MCF 10A (cell line): ENCODE results near the gene ASTN2. TPM values are rescaled to one million over a fixed set of nuclear protein-coding genes. Genes with fewer than 3 reads are reported as not detected.

Source experiments
- BruUV-seq: library from RNA; stranded (reverse); fragments of 400-500 nt; replicated peaks from 2 replicates; lab custom pipeline; 2021; lab: Mats Ljungman, UMichigan
- CTCF ChIA-PET: fragments of 300-600 bp; sonication (Branson Sonifier 250); formaldehyde crosslinking; extraction: SDS; loops from one replicate; lab custom pipeline; 2021; ENCODE audit warnings: antibody characterized with exemption, inconsistent platforms; lab: Yijun Ruan, JAX
- POLR2A ChIA-PET: fragments of 300-600, 350-650 bp; sonication (Branson Sonifier 250); formaldehyde crosslinking; extraction: SDS; loops from one replicate; lab custom pipeline; 2020; ENCODE audit warnings: antibody characterized with exemption, inconsistent platforms; lab: Yijun Ruan, JAX
- DNase-seq: peaks from one replicate; pipeline ENCODE4 v3.0.0-alpha.2; 2018; ENCODE audit not compliant: unreplicated experiment
- H3K27ac Mint-ChIP-seq: one replicate; pipeline ENCODE4 v1.8.0; 2022; ENCODE audit warnings: mild to moderate bottlenecking, low read depth, mixed read lengths; ENCODE audit not compliant: unreplicated experiment
- H3K27me3 Mint-ChIP-seq: one replicate; pipeline ENCODE4 v1.8.0; 2022; ENCODE audit warnings: mixed read lengths; ENCODE audit not compliant: insufficient read depth, unreplicated experiment
- H3K36me3 Mint-ChIP-seq: one replicate; pipeline ENCODE4 v1.8.0; 2022; ENCODE audit warnings: mild to moderate bottlenecking, moderate library complexity, mixed read lengths; ENCODE audit not compliant: insufficient read depth, unreplicated experiment
- H3K4me1 Mint-ChIP-seq: one replicate; pipeline ENCODE4 v1.8.0; 2022; ENCODE audit warnings: mixed read lengths; ENCODE audit not compliant: insufficient read depth, unreplicated experiment
- H3K4me3 Mint-ChIP-seq: one replicate; pipeline ENCODE4 v1.8.0; 2022; ENCODE audit warnings: mild to moderate bottlenecking, moderate library complexity, mixed read lengths; ENCODE audit not compliant: unreplicated experiment
- H3K9me3 Mint-ChIP-seq: one replicate; pipeline ENCODE4 v1.8.0; 2022; ENCODE audit warnings: mixed read lengths; ENCODE audit not compliant: unreplicated experiment
- CTCF ChIP-seq: fragments of 200-600 bp; IDR thresholded peaks from one replicate; pipeline ENCODE4 v1.8.0; 2022; ENCODE audit warnings: antibody characterized with exemption, mild to moderate bottlenecking; ENCODE audit not compliant: unreplicated experiment
- intact Hi-C: fragments of 100-400 bp; cut with micrococcal nuclease; formaldehyde crosslinking; loops from 2 replicates; pipeline ENCODE4 v1.14.1; 2022
- total RNA-seq: library from RNA; stranded (reverse); gene quantifications from 2 replicates; pipeline ENCODE4 v1.2.3, GENCODE V29; 2022

Gene ASTN2
- total RNA-seq, 1 experiment from 2014 or later, result 1.8 TPM

DNA sequence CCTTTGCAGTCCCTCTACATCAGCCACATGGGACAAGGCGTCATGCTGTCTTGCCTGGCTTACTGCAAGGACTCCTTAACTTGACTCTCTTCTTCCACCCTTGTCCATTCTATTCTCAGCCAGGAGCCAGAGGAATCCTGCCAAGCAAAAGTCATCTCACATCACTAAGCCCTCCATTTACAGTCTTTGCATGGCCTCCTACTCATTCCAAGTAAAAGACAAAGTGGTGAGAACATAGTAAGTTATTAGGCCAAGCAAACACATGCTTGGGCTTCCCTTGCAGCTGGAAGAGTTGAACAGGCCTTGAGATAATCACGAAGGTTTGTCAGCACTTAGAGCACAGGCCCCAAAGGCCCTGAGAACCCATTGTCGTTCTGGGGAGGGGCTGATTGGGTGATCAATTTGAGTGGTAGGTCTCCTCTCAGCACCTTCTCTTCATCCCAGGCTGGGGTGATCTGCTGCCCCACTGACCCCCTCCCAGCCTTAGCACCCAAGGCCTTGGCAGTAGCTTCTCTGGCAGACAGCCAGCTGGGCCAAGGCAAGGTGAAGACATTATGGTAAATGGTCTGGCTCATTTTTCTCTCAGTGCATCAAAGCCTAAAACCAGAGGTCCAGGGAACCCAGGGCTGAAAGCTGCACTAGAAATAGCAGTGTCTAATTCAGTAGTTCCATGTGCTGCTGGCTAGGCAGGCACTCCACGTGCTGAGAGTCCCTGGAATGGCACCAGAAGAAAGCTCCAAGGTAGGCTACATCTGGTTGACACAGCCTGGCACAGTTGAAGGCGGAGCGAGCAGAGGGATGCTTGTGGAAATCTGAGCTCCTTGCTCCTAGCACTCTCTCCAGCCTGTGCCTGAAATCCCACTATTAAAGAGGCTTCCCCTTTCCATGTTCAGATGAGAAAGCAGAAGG lies 121.4 kb downstream of the ASTN2 start:
- TF ChIP-seq CTCF, result no peak
- Mint-ChIP-seq H3K36me3 (peaks cover 7% of the 10 kb centered on the region), H3K9me3 (peaks cover 60% of the 10 kb centered on the region), H3K4me1 (no peaks in the 10 kb centered on the region), H3K27me3 (no peaks in the 10 kb centered on the region), H3K27ac (no peak overlapping the region), H3K4me3 (no peak overlapping the region)
- intact Hi-C loops, result no loop called here
- ChIA-PET POLR2A (no interaction called here), CTCF (interaction anchor here (0.5 to 0.9 kb wide), 2 partner anchors 194 to 628 kb away, joined by 3 to 4 read pairs; no protein-coding TSS in a partner anchor)
- no TSS peak for BruUV-seq
- DNase-seq, result no peak

GRCh38 chr9:117290856-117291622 lies 123.8 kb downstream of the ASTN2 start:
- BruUV-seq, result no TSS peak
- no peaks in the 10 kb centered on the region for H3K27me3 Mint-ChIP-seq
- no peak overlapping the region for H3K27ac Mint-ChIP-seq
- CTCF ChIA-PET, result no interaction called here
- DNase-seq, result no peak
- no peak overlapping the region for H3K4me3 Mint-ChIP-seq
- H3K36me3 Mint-ChIP-seq, result peaks cover 7% of the 10 kb centered on the region
- no peak for TF ChIP-seq CTCF
- peaks cover 66% of the 10 kb centered on the region for H3K9me3 Mint-ChIP-seq
- no peaks in the 10 kb centered on the region for H3K4me1 Mint-ChIP-seq
- POLR2A ChIA-PET, result no interaction called here
- intact Hi-C loops, result no loop called here

GRCh38 chr9:117290306-117290840 lies 124.5 kb downstream of the ASTN2 start:
- CTCF ChIA-PET, result no interaction called here

More at GRCh38 chr9:117290306-117290840, 124.5 kb downstream of the ASTN2 start:
- intact Hi-C loops, result no loop called here
- Mint-ChIP-seq H3K9me3 (peaks cover 60% of the 10 kb centered on the region), H3K27ac (no peak overlapping the region), H3K36me3 (peaks cover under 1% of the 10 kb centered on the region), H3K4me3 (no peak overlapping the region), H3K27me3 (no peaks in the 10 kb centered on the region), H3K4me1 (no peaks in the 10 kb centered on the region)
- POLR2A ChIA-PET, result no interaction called here
- BruUV-seq, result no TSS peak
- DNase-seq, result no peak
- TF ChIP-seq CTCF, result no peak
